Brain microvascular endothelial cell (primary cell): ENCODE data around the gene ADAM12.
A peak's percentile ranks its signal among the peaks of the same experiment; 100 is the strongest.

Source experiments
- DNase-seq: peaks from one replicate; pipeline ENCODE4 v3.0.0-alpha.2; 2020
- H3K27ac ChIP-seq: fragments of 250-450 bp; sonication (Bioruptor Pico); 2 replicates; pipeline ENCODE4 v1.5.1; 2020; ENCODE audit warnings: mild to moderate bottlenecking, moderate library complexity
- H3K27me3 ChIP-seq: fragments of 250-450 bp; sonication (Bioruptor Pico); replicated peaks from 2 replicates; pipeline ENCODE4 v1.5.1; 2020; ENCODE audit warnings: mild to moderate bottlenecking
- H3K36me3 ChIP-seq: fragments of 250-450 bp; sonication (Bioruptor Pico); replicated peaks from 2 replicates; pipeline ENCODE4 v1.5.1; 2020; ENCODE audit warnings: mild to moderate bottlenecking
- H3K4me3 ChIP-seq: 2 replicates; pipeline ENCODE4 v1.5.1; 2011; ENCODE audit warnings: low read depth, mild to moderate bottlenecking, control low read depth, low read length, moderate library complexity
- in situ Hi-C: cut with HindIII; loops from 2 replicates; pipeline ENCODE4 v1.10.0; 2017; ENCODE audit warnings: low sequenced_read_pairs, low pct_ligation_motif_present
- TF ChIP-seq, protein P1 (sequence below): IDR thresholded peaks from 2 replicates; pipeline ENCODE4 v1.5.1; 2011; ENCODE audit warnings: low read depth, mild to moderate bottlenecking, moderate library complexity, low read length, control low read depth, inconsistent platforms; ENCODE audit errors: missing control alignments

Gene ADAM12

DNA sequence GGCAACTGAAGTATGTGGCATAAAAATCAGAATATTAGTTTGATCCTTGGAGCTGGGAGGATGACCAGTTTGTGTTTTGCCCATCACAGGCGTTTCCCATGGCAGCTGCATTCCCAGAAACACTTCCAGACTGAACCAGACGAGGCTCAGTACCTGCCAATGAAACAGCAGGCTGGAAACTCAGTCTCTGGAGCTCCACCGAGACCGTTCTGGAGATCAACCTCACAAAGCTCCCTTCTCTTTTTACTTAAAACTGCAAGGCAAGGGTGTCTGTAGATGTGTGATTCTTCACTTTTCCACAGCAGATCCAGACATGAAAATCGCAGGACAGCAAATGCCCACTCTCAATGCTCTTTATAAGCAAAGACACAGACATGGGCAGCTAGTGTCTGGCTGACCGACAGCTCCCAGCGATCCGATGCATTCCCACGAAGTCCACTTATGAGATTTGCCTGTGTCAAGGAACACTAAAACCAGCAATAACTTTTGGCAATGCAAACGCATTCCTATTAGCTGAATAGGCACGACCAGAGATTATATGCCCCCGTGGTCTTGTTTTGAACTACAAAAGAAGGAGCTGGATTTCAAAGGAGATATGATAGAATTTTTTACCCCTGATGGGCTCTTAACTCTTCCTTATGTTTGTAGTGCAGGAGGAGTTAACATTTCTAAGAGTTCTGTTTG, 72.6 kb downstream of the ADAM12 start:
- TF ChIP-seq, protein P1, sequence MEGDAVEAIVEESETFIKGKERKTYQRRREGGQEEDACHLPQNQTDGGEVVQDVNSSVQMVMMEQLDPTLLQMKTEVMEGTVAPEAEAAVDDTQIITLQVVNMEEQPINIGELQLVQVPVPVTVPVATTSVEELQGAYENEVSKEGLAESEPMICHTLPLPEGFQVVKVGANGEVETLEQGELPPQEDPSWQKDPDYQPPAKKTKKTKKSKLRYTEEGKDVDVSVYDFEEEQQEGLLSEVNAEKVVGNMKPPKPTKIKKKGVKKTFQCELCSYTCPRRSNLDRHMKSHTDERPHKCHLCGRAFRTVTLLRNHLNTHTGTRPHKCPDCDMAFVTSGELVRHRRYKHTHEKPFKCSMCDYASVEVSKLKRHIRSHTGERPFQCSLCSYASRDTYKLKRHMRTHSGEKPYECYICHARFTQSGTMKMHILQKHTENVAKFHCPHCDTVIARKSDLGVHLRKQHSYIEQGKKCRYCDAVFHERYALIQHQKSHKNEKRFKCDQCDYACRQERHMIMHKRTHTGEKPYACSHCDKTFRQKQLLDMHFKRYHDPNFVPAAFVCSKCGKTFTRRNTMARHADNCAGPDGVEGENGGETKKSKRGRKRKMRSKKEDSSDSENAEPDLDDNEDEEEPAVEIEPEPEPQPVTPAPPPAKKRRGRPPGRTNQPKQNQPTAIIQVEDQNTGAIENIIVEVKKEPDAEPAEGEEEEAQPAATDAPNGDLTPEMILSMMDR: peak; percentile 1
- DNase-seq: peak; percentile 86
- H3K27ac ChIP-seq: peak overlapping the region; percentile 27
- in situ Hi-C loops: no loop called here
- no peaks in the 10 kb centered on the region for H3K36me3 ChIP-seq
- no peak overlapping the region for H3K4me3 ChIP-seq
- no peaks in the 10 kb centered on the region for H3K27me3 ChIP-seq

DNA sequence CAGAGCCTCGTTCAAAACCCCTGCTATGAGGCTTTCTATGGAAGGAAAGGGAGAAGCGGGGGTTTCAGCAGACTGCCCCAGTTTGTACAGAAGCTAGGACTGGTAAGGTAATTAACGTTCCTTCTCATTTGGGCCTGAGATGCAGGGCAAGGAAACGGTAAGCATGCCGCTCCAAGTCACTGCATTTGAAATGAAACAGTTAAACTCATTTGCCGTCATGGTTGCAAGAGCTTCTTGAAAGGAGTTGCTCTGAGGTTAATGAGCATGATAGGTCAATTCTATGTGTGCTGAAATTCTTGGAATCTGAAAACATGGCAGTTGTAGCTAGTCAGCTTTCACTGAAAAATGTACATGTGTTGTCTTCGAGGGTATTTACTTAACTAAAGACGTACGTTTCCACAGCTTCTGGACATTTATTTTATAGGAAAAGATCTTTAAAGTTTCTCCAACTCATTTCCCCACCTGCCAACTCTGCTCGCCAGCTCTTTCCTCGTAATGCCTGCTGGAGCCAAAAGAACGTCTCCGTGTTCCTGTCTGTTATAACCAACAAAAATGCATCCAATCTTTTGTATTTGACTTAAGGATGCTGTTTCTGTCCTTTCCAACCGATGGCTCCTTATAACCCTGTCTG, 73.3 kb downstream of the ADAM12 start:
- Histone ChIP-seq H3K27me3 (no peaks in the 10 kb centered on the region), H3K27ac (no peak overlapping the region), H3K36me3 (no peaks in the 10 kb centered on the region), H3K4me3 (no peak overlapping the region)
- DNase-seq: no peak
- TF ChIP-seq, protein P1: no peak
- in situ Hi-C loops: no loop called here

DNA sequence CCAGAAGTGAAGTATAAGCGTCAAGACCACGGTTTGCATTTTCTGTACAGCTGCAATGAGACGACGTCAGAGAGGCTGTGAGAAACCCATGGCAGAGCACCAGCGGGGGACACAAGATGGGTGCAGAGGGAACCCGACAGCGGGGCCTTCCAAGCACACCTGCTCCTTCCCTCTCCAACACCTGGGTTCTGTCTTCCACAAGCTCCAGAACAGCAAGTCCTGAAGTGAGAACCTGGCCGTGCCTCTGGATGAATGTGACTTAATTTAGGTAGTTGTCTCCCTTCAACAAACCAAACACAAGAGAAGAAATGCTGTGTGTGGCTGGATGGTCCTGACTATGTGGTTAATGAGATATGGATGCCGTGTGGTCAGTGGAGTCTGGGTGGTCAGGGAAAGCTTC, 76.1 kb downstream of the ADAM12 start:
- in situ Hi-C loops: no loop called here
- TF ChIP-seq, protein P1: no peak
- Histone ChIP-seq H3K27me3 (no peaks in the 10 kb centered on the region), H3K36me3 (no peaks in the 10 kb centered on the region), H3K4me3 (no peak overlapping the region), H3K27ac (no peak overlapping the region)
- DNase-seq: no peak

DNA sequence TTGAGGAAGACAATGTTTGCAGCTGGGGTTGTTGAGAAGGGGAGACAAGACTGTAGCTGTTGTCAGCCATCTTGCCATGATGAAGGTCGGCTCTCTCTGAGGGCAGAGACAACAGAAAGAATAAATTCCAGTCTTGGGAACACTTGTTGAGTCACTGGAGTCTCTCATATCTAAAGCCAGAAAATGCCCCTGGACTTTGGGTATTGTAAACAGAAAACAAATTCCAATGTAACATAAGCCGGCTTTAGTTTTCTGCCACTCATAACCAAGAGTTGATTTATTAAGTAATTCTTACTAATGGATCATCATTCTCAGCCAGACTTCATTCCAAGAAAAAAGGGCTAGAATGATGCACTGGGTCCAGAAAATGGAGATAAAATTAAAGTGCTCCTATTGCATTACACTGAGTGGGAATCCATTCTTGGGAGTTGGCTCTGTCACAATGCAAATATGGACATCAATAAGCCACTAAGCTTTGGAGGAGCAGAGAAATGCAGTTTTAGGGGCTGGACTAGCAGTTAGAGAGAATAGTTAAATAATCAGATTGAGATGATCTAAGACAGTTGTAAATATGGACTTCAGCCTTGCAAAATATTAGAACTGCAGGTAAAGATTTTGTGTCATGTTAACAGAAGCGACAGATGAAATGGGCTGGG, 78.9 kb downstream of the ADAM12 start:
- in situ Hi-C loops: no loop called here
- TF ChIP-seq, protein P1: no peak
- Histone ChIP-seq H3K27ac (no peak overlapping the region), H3K36me3 (no peaks in the 10 kb centered on the region), H3K4me3 (no peak overlapping the region), H3K27me3 (no peaks in the 10 kb centered on the region)
- no peak for DNase-seq

DNA sequence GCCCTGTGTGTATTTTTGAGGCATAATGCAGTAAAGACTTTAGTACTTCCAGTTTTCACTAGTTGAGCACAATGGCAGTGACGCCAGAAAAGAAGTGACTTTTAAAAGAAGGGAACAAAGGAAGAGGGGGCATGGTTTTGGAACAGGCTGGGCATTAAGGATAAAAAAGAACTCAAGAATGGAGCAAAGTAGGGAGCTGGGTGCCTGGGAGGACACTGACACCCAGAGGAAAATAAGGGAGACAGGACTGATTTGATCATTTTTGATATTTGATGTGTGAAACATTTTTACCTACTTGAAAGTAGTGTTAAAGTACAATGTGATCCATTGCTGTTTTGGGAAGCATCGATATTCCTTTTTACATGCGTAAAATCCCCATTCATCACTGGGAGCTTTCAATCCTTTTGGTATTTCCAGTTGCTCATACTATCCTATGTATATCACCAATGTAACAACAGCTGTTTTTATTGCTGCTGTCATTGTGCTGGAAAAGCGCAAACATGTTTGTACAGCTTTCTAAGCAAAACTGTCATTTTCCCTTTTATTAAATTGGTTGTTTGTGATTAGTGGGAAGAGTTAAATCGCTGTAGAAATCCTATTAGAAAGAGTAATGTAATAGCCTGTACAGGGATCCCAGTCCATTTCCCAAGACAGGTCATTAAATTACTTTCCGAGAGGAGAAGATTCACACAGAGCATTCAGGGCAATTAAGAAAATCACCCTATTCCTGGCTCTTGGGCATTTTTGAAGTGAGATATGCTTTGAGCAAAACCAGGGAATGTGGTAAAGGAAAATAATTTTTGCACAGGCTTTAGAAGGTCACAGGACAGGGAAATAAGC, 85.2 kb downstream of the ADAM12 start:
- TF ChIP-seq, protein P1: peak; percentile 36
- no peak overlapping the region for H3K4me3 ChIP-seq
- no peak overlapping the region for H3K27ac ChIP-seq
- no peaks in the 10 kb centered on the region for H3K27me3 ChIP-seq
- H3K36me3 ChIP-seq: no peaks in the 10 kb centered on the region
- in situ Hi-C loops: no loop called here
- DNase-seq: peak; percentile 12
